ENCODE measurements around the gene PTX4.

Gene PTX4

DNA sequence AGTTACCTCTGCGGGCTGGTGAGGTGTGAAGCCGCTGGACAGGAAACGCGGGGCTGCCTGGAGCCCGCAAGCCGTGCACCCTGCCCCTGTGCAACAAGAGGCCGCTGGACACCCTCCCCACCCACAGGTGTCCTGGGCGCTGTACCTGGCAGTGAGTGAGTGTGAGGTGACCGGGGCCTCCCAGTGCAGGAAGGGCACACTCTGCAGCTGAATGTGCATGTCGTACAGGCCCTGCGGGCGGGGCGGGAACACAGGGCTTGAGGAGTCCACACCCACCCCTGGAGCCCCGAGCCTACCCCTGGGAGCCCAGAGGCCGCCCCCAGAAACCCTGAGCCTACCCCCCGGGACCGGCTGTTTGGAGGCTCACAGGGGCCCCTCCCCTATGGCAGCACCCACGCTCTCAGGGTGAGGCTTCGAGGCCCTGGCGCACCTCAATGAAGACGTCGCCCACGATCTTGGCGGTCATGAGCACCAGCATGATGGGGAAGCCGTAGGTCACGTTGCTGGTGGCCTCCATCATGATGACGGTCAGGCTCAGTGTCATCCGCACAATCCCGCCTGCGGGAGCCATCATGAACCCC lies 40.1 kb downstream of the PTX4 start:
- H3K4me3 ChIP-seq: no peak overlapping the region
- TF ChIP-seq Cebpa-rat (IDR thresholded peaks at IDR 0.05): no peak
- H3K27ac ChIP-seq: no peak overlapping the region
- H3K36me3 ChIP-seq: peaks cover 77% of the 10 kb centered on the region
- no peak overlapping the region for H3K4me2 ChIP-seq
- no peaks in the 10 kb centered on the region for H3K27me3 ChIP-seq
- H3K4me1 ChIP-seq: peaks cover 46% of the 10 kb centered on the region
- no peak overlapping the region for H3K9ac ChIP-seq
- no peaks in the 10 kb centered on the region for H4K20me1 ChIP-seq
- H3K9me3 ChIP-seq: no peaks in the 10 kb centered on the region

- Histone ChIP-seq H3K9me3 (no peaks in the 10 kb centered on the region), H4K20me1 (no peaks in the 10 kb centered on the region), H3K27ac (no peak overlapping the region), H3K9ac (no peak overlapping the region), H3K27me3 (no peaks in the 10 kb centered on the region), H3K36me3 (peaks cover 70% of the 10 kb centered on the region), H3K4me1 (peaks cover 49% of the 10 kb centered on the region), H3K4me2 (no peak overlapping the region), H3K4me3 (no peak overlapping the region)
- no peak for TF ChIP-seq Cebpa-rat (IDR thresholded peaks at IDR 0.05)
Observed at GRCh38 chr16:1447965-1448364, 40.8 kb downstream of the PTX4 start.

GRCh38 chr16:1446296-1447080 lies 42.3 kb downstream of the PTX4 start:
- Histone ChIP-seq H4K20me1 (no peaks in the 10 kb centered on the region), H3K27me3 (no peaks in the 10 kb centered on the region), H3K27ac (peak overlapping the region; percentile 99), H3K9me3 (no peaks in the 10 kb centered on the region), H3K4me3 (no peak overlapping the region), H3K4me1 (peaks cover 64% of the 10 kb centered on the region), H3K9ac (peak overlapping the region; percentile 83), H3K36me3 (peaks cover 60% of the 10 kb centered on the region), H3K4me2 (peak overlapping the region; percentile 98)
- no peak for TF ChIP-seq Cebpa-rat (IDR thresholded peaks at IDR 0.05)

GRCh38 chr16:1445518-1446203 lies 43.1 kb downstream of the PTX4 start:
- H3K9ac ChIP-seq: peak overlapping the region; percentile 83

DNA sequence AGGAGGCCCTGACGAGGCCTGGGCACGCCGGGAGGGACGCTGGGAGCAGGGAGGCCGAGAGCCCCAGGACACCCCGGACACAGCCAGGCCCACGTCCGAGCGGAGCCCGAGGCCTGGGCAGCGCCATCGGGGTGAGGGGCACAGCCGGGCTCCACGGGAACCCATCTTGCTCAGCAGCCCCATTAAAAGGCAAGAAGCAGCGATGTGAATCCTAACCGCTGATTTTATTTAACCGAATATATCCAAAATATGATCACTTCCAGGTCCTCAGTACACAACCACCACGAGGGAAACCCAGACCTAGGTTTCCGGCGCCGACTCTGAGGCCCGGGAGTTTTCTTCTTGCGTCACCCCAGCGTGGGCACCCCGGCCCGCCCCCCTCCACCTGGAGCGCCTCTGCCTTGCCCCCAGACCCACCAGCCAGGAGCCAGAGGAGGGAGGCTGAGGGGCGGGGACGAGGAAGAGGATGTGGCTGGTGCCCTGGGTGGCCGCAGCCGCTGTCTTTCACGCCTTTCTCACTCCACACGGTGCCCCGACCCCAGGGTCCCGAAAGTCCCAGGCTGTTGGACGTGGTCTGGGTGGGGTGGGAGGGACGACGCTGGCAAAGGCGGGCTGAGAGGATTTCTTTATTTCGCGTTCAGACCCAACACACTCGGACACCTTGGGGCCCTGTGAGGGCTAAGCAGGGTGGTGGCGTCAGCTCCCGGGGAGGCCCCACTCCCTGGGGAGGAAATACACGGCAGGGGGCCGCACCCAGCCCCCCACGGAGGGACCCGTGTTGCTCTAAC lies 43.8 kb downstream of the PTX4 start:
- Histone ChIP-seq H3K4me3 (peak overlapping the region; percentile 53), H3K9ac (peak overlapping the region; percentile 83), H4K20me1 (no peaks in the 10 kb centered on the region), H3K36me3 (peaks cover 44% of the 10 kb centered on the region), H3K4me1 (peaks cover 72% of the 10 kb centered on the region), H3K27ac (peak overlapping the region; percentile 99), H3K9me3 (no peaks in the 10 kb centered on the region), H3K4me2 (peak overlapping the region; percentile 98), H3K27me3 (no peaks in the 10 kb centered on the region)
- peak; percentile 57; the same call in 1 of the 2 replicates for TF ChIP-seq Cebpa-rat (IDR thresholded peaks at IDR 0.05)

More at GRCh38 chr16:1445518-1446203, 43.1 kb downstream of the PTX4 start:
- Histone ChIP-seq H3K4me3 (peak overlapping the region; percentile 53), H3K4me2 (peak overlapping the region; percentile 98), H3K27ac (peak overlapping the region; percentile 99), H3K9me3 (no peaks in the 10 kb centered on the region), H3K27me3 (no peaks in the 10 kb centered on the region), H4K20me1 (no peaks in the 10 kb centered on the region), H3K4me1 (peaks cover 71% of the 10 kb centered on the region), H3K36me3 (peaks cover 51% of the 10 kb centered on the region)
- TF ChIP-seq Cebpa-rat (IDR thresholded peaks at IDR 0.05): no peak

GRCh38 chr16:1443980-1444729 lies 44.6 kb downstream of the PTX4 start, which contains the start of gene CCDC154:
CCDC154 (minus strand) TSS chr16:1444556; CDS start chr16:1444322, 234 bp downstream.
- Histone ChIP-seq H3K36me3 (peaks cover 36% of the 10 kb centered on the region), H3K27ac (peak within 1 kb of the TSS; percentile 99), H3K9ac (peak within 1 kb of the TSS; percentile 83), H3K4me1 (peaks cover 80% of the 10 kb centered on the region), H3K4me2 (peak within 1 kb of the TSS; percentile 98), H4K20me1 (no peaks in the 10 kb centered on the region), H3K4me3 (peak within 1 kb of the TSS; percentile 53), H3K27me3 (no peaks in the 10 kb centered on the region), H3K9me3 (no peaks in the 10 kb centered on the region)
- no peak for TF ChIP-seq Cebpa-rat (IDR thresholded peaks at IDR 0.05)

DNA sequence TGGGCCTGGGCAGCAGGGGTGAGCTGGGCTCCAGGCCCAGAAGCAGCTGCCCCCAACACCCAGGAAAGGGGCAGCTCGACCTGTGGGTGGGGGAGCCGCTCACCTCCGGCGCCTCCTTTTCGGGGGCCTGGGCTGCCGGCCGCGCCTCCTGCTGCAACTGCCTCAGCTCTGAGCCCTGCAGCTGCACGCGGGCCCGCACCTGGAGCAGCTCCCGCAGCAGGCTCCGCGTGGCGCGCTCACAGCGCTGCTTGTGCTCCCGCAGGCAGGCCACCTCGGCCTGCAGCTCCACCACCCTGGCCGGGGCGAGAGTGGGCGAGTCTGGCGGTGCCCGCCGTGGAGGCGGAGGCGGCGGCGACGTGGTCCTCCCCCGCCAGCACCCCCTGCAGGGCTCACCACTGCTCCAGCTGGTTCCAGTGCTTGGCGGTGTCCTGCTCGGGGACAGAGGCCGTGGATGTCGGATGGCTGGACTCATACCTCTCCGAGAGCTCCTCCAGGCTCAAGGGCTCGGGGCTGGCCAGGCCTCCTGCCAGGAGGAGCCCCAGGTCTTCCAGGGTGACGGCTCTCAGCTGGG lies 45.3 kb downstream of the PTX4 start:
- peak overlapping the region; percentile 83; the same call in 1 of the 2 replicates for H3K9ac ChIP-seq

DNA sequence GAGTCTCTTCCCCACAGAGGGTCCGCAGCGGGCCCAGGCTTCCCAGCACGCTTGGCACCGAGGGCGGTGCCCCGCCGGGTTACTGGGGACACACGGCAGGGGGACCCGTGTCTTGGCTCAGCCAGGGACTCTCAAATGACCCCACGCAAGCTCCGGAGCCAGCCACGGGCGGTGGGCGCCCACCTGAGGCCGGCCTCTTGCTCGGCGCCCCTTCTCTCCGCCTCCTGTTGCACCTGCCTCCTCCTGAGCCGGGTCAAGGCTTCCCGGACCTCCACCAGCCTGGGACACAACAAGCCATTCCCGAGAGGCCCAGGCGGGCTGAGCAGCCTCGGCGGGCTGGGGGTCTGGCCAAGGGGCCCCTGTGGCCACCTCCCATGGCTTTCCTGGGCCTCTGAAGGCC lies 46.0 kb downstream of the PTX4 start:
- no peak for TF ChIP-seq Cebpa-rat (IDR thresholded peaks at IDR 0.05)
- Histone ChIP-seq H3K4me1 (peaks cover 91% of the 10 kb centered on the region), H3K36me3 (peaks cover 25% of the 10 kb centered on the region), H3K9ac (0 out of 2 replicates have a peak overlapping the region, but pooled peaks have one; percentile 10), H4K20me1 (no peaks in the 10 kb centered on the region), H3K4me3 (no peak overlapping the region), H3K9me3 (no peaks in the 10 kb centered on the region), H3K27ac (peak overlapping the region; percentile 99), H3K4me2 (peak overlapping the region; percentile 98; the same call in 1 of the 2 replicates), H3K27me3 (no peaks in the 10 kb centered on the region)

More for the DNA sequence above, 45.3 kb downstream of the PTX4 start:
- Histone ChIP-seq H3K4me3 (peak overlapping the region; percentile 53; the same call in 1 of the 2 replicates), H3K4me1 (peaks cover 87% of the 10 kb centered on the region), H3K4me2 (peak overlapping the region; percentile 98), H3K27ac (peak overlapping the region; percentile 99), H3K9me3 (no peaks in the 10 kb centered on the region), H3K36me3 (peaks cover 30% of the 10 kb centered on the region), H3K27me3 (no peaks in the 10 kb centered on the region), H4K20me1 (no peaks in the 10 kb centered on the region)
- TF ChIP-seq Cebpa-rat (IDR thresholded peaks at IDR 0.05): no peak

Data from BLaER1 (cell line).